GM12873 (cell line): ENCODE data around the gene FHIP2A.

Experiments used
- CTCF ChIP-seq: IDR thresholded peaks from 2 replicates; pipeline ENCODE4 v1.5.1; 2012; ENCODE audit warnings: low read depth, mild to moderate bottlenecking, moderate library complexity, low read length, control low read depth; ENCODE audit not compliant: insufficient read depth; ENCODE audit errors: missing control alignments

Gene FHIP2A

GRCh38 chr10:114821293-114821914 lies at the start of gene FHIP2A:
FHIP2A (plus strand) TSS chr10:114821780; CDS start chr10:114822079, 299 bp downstream.
- peak; percentile 60 for TF ChIP-seq CTCF

GRCh38 chr10:114772496-114773196 lies 48.9 kb upstream of the FHIP2A start:
- no peak for TF ChIP-seq CTCF

GRCh38 chr10:114773197-114773532 lies 48.4 kb upstream of the FHIP2A start:
- TF ChIP-seq CTCF = no peak

GRCh38 chr10:114777415-114777814 lies 44.2 kb upstream of the FHIP2A start:
- TF ChIP-seq CTCF = no peak

- no peak for TF ChIP-seq CTCF
Observed at GRCh38 chr10:114779803-114780576, 41.6 kb upstream of the FHIP2A start.

GRCh38 chr10:114780577-114781184 lies 40.9 kb upstream of the FHIP2A start:
- no peak for TF ChIP-seq CTCF

GRCh38 chr10:114782666-114783065 lies 38.9 kb upstream of the FHIP2A start:
- TF ChIP-seq CTCF = no peak
